Uterus (tissue), 2 donors: ENCODE results near the gene DNAH11.

Experiments used
- POLR2A ChIP-seq, 2 donors: fragments of 450-650 bp; IDR thresholded peaks; one replicate each; pipeline ENCODE4 v1.6.1; 2016; ENCODE audit warnings: antibody characterized with exemption in 2 of 2, mild to moderate bottlenecking in 1 of 2, moderate library complexity in 1 of 2
- TF ChIP-seq, protein P1 (sequence below), 4 experiments: fragments of 200-600 bp in 2 of 4; fragments of 450-650 bp in 2 of 4; sonication (generic) in 2 of 4; IDR thresholded peaks; one replicate each; pipeline ENCODE4 v1.5.1; 2016 to 2019; ENCODE audit warnings: antibody characterized with exemption in 4 of 4, mild to moderate bottlenecking in 2 of 4, moderate library complexity in 1 of 4

DNA sequence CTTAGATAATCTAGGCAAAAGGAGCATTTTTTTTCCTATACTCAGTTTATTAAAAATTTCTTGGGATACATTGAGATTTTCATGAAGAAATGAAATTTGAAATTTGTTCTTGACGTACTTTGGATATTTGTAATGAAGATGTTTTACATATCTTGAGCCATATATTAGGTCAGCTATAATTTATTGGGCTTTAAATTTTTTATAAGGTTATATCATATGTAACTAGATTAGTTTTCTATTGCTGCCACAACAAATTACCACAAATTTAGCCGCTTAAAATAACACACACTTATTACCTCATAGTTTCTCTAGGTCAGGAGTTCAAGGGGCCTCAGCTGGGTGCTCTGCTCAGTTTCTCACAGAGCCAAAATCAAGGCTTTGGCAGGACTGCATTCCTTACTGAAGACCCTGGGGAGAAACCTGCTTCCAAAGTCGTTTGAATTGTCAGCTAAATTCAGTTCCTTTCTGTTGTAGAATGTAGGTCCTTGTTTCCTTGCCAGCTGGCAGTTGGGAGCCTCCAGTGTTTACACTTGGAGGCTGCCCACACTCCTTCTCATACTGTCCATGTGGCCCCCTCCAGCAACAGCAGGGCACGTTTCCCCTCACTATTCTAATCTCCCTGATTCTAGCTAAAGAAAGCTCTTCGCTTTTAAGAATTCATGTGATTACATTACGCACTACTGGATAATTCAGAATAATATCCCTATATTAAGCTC is 42.6 kb upstream of the DNAH11 start:
- TF ChIP-seq, protein P1, sequence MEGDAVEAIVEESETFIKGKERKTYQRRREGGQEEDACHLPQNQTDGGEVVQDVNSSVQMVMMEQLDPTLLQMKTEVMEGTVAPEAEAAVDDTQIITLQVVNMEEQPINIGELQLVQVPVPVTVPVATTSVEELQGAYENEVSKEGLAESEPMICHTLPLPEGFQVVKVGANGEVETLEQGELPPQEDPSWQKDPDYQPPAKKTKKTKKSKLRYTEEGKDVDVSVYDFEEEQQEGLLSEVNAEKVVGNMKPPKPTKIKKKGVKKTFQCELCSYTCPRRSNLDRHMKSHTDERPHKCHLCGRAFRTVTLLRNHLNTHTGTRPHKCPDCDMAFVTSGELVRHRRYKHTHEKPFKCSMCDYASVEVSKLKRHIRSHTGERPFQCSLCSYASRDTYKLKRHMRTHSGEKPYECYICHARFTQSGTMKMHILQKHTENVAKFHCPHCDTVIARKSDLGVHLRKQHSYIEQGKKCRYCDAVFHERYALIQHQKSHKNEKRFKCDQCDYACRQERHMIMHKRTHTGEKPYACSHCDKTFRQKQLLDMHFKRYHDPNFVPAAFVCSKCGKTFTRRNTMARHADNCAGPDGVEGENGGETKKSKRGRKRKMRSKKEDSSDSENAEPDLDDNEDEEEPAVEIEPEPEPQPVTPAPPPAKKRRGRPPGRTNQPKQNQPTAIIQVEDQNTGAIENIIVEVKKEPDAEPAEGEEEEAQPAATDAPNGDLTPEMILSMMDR (IDR thresholded peaks at IDR 0.05) = no peak
- TF ChIP-seq POLR2A (IDR thresholded peaks at IDR 0.05) = no peak
